RWPE1 (cell line): Measurements from ENCODE around the gene ARVCF.

ENCODE experiments used
- CTCF ChIA-PET: fragments of 350-600 bp; sonication (Branson Sonifier 250); formaldehyde crosslinking; extraction: SDS; loops from one replicate; lab custom pipeline; 2021; lab: Yijun Ruan, JAX
- POLR2A ChIA-PET: fragments of 400-600 bp; formaldehyde crosslinking; extraction: SDS; loops from one replicate; lab custom pipeline; 2020; ENCODE audit warnings: antibody characterized with exemption; ENCODE audit not compliant: low non-redundant PET; lab: Yijun Ruan, JAX
- DNase-seq: peaks from one replicate; pipeline ENCODE4 v3.0.0; 2012; ENCODE audit warnings: low spot score
- H3K27ac ChIP-seq: fragments of 450-650 bp; 2 replicates; pipeline ENCODE4 v1.5.1; 2017
- TF ChIP-seq, protein P1 (sequence below): fragments of 450-650 bp; conservative IDR thresholded peaks from 2 replicates; pipeline ENCODE4 v1.5.1; 2017; ENCODE audit warnings: low read depth, mild to moderate bottlenecking

The ARVCF gene

DNA sequence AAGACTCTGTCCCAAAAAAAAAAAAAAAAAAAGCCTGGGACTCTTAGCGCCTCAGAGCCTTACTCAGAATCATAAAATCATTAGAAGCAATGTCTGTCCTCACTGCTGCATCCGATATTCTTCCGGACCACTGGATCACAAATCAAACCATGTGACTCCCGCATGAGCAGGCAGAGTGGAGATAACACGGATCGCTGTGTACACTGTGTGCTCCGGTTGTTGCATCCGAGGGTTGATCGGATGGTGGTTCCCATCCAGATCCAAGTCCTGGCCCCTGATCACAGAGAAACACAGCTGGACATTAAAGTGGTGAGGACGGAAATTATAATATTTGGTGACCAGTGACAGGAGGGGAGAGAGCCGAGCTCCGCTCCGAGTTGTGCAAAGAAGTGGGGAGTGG lies 65.3 kb downstream of the ARVCF start:
- no peak for DNase-seq
- TF ChIP-seq, protein P1, sequence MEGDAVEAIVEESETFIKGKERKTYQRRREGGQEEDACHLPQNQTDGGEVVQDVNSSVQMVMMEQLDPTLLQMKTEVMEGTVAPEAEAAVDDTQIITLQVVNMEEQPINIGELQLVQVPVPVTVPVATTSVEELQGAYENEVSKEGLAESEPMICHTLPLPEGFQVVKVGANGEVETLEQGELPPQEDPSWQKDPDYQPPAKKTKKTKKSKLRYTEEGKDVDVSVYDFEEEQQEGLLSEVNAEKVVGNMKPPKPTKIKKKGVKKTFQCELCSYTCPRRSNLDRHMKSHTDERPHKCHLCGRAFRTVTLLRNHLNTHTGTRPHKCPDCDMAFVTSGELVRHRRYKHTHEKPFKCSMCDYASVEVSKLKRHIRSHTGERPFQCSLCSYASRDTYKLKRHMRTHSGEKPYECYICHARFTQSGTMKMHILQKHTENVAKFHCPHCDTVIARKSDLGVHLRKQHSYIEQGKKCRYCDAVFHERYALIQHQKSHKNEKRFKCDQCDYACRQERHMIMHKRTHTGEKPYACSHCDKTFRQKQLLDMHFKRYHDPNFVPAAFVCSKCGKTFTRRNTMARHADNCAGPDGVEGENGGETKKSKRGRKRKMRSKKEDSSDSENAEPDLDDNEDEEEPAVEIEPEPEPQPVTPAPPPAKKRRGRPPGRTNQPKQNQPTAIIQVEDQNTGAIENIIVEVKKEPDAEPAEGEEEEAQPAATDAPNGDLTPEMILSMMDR, result no peak
- POLR2A ChIA-PET, result no interaction called here
- CTCF ChIA-PET, result interaction anchor here (0.5 kb wide), 1 partner anchor 52 kb away, joined by 4 read pairs; no protein-coding TSS in a partner anchor
- H3K27ac ChIP-seq, result peak overlapping the region; percentile 30

DNA sequence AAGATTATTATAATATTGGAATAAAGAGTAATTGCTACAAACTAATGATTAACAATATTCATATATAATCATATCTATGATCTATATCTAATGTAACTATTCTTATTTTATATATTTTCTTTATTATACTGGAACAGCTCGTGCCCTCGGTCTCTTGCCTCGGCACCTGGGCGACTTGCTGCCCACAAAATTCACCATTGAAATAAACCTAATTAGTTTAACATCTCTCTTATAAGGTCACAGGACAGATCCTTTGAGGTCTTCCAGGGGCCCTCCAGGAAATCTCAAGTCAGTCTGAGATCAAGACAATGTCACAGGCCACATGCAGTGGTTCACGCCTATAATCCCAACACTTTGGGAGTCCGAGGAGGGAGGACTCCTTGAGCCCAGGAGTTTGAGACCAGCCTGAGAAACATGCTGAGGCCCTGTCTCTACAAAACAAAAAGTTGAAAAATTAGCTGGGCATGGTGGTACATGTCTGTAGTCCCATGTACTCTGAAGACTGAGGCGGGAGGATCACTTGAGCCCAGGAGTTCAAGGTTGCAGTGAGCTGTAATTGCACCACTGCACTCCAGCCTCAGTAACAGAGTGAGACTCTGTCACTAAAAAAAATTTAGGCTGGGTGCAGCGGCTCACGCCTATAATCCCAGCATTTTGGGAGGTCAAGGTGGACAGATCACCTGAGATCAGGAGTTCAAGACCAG lies 68.4 kb downstream of the ARVCF start:
- ChIA-PET POLR2A (interaction anchor here (0.6 kb wide), 1 partner anchor 440 kb away, joined by 4 read pairs; no protein-coding TSS in a partner anchor), CTCF (interaction anchor here (0.7 to 0.9 kb wide), 3 partner anchors 34 to 492 kb away, joined by 3 to 6 read pairs (median 3); no protein-coding TSS in a partner anchor)
- peak overlapping the region; percentile 76 for H3K27ac ChIP-seq
- TF ChIP-seq, protein P1, result peak; percentile 25; the same call in 1 of the 2 replicates
- DNase-seq, result no peak

DNA sequence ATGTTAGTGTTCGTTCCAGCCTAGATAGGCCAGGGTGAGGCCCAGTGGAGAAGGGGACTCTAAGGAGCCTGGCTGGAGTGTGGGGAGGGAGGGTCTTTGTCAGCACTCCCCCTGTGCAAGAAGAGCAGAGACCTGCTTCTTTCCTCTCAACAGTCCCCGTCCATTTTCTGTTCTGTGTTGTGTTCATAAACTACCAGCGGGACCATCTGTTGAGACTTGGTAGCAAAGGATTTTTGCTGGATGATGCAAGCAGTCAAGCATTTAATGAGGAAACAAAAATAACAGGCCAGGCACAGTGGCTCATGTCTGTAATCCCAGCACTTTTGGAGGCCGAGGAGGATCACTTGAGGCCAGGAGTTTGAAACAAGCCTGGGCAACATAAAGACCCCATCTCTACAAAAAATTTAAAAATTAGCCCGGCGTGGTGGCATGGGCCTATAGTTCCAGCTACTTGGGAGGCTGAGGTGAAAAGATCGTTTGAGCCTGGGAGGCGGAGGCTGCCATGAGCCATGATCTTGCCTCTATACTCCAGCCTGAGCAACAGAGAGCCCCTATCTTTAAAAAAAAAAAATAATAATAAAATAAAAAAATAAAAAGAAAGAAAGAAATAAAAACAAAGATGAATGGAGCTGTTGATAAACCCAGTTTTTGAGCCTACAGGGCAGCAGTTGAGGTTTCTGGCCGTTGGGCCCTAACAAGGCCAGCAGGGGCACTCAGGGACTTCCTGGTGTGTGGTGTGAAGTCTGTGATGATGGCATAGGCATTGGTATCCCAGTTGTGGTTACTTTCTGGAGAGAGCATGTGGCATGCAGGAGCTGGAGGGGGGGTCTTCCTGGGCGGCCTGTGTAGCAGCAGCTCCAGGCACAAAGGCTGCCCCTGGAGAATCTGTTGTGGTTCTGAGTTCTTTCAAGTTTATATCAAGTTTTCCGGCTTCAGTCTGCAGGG lies 73.3 kb downstream of the ARVCF start:
- TF ChIP-seq, protein P1, result no peak
- H3K27ac ChIP-seq, result peak overlapping the region; percentile 98
- POLR2A ChIA-PET, result no interaction called here
- DNase-seq, result peak; percentile 47
- CTCF ChIA-PET, result interaction anchor here (0.7 kb wide), 1 partner anchor 20 kb away, joined by 4 read pairs; no protein-coding TSS in a partner anchor

DNA sequence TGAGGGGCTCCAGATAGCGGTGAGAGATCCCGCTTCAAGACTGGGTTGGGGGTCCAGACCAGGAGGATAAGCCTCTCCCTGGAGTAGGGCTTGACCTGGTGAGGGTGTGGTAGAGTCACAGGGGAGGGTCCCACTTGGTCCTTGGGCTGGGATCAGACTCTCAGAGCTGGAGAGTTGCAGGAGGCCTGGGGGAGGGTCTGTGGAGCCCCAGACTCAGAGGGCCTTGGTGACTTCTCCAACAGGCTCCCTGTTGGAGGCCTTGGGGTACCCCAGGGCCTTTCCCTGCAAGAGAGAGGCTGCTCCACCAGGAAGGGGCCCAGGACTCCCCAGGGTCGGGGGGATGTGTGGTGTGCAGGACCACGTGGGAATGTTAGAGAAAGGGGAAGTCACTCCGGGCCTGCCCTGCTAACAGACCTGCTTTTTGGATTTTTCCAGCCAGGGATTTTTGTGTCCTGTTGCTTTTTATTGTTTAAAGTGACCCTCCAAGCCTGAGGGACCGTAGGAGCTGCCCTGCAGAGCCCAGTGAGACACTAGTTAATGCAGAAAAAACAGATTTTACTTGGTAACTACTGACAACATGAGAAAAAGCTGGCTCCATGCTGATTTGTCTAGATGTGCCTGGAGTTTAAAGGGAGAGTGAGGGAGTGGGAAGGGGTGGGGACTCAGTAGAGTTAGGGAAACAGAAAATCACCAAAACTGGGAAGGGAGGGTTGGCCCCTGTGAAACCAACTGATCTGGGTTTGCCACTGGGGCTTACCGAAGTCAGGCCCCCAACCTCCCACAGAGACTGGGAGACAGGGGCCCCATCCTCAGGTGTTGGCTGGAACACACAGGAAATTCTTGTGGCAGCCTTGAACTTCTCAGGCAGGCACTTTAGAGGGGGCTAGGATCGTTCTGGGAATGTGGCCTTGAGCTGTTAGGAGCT lies 74.2 kb downstream of the ARVCF start:
- ChIA-PET CTCF (no interaction called here), POLR2A (no interaction called here)
- peak overlapping the region; percentile 98 for H3K27ac ChIP-seq
- TF ChIP-seq, protein P1, result no peak
- DNase-seq, result no peak

- TF ChIP-seq, protein P1, result no peak
- ChIA-PET CTCF (no interaction called here), POLR2A (interaction anchor here (0.5 kb wide), 1 partner anchor 373 kb away, joined by 3 read pairs; no protein-coding TSS in a partner anchor)
- DNase-seq, result peak; percentile 64
- peak within 1 kb of the TSS; percentile 98 for H3K27ac ChIP-seq
Measured at GRCh38 chr22:19941365-19942082, 75.1 kb downstream of the ARVCF start, which contains the start of the genes COMT and TXNRD2. TSS of gene COMT (plus strand) at chr22:19941772. CDS start at chr22:19962527, 20,755 bp downstream. TSS of gene TXNRD2 (minus strand) at chr22:19941818. CDS start at chr22:19941803, 15 bp downstream.
